ENCODE data around the gene BIN1.

Gene BIN1

DNA sequence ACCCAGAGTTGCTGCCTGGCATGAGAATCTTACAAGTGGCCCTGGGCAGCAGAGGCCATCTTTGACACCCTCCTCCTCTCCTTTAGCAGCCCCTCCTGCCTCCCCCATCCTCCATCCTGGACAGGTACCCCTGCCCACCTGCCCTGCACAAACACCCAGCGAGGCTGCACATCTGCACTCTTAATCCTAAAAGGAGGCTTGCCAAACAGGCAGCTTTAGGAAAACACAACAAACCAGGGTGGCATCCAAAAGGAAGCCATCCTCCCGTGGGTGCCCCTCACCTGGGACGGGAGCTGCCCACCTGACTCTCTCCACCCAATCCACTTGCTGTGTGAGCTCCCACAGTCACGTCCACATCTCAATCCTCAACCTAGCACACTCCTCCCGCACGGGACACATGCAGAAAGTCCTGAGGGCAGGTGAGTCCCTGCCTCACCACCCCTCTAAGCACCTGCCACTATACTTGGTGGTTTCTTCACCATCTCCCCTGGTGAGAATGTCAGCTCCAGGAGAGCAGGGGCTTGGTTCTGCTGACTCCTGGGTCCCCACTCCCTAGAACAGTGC, 5.8 kb downstream of the BIN1 start:
- no peaks in the 10 kb centered on the region for H3K9me3 Mint-ChIP-seq
- no peaks in the 10 kb centered on the region for H3K36me3 Mint-ChIP-seq
- H3K27ac Mint-ChIP-seq = peak overlapping the region; percentile 5
- no peak for DNase-seq (ENCODE audit: low spot score in 2 of 2)
- H3K4me3 Mint-ChIP-seq = no peak overlapping the region
- H3K4me1 Mint-ChIP-seq = peaks cover 6% of the 10 kb centered on the region
- ATAC-seq = no peak

- DNase-seq (ENCODE audit: low spot score in 2 of 2) = no peak
- Mint-ChIP-seq H3K4me1 (peaks cover 8% of the 10 kb centered on the region), H3K27ac (no peak overlapping the region), H3K9me3 (no peaks in the 10 kb centered on the region), H3K36me3 (no peaks in the 10 kb centered on the region), H3K4me3 (no peak overlapping the region)
- no peak for ATAC-seq
These were observed 6.5 kb downstream of the BIN1 start for GRCh38 chr2:127100251-127101047.

DNA sequence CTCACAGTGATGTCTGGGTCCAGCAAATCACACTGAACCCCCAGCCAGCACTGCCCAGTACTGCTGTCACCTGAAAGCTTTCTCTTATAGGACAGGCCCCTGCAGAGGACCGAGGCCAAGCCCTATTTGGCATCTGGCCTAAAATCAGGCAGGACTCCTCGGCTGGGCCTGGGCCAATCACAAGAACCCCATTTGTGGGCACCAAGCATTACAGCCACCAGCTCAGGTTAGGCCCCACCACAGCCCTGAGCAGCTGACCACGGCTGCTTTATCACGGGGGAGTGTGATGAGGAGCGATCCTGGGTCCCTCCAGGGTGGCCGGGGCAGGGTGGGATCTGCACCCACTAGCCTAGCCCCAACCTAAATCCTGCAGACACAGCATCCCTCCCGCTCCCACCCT, 8.2 kb downstream of the BIN1 start:
- H3K9me3 Mint-ChIP-seq = no peaks in the 10 kb centered on the region
- H3K4me3 Mint-ChIP-seq = no peak overlapping the region
- DNase-seq (ENCODE audit: low spot score in 2 of 2) (no peak), ATAC-seq (no peak)
- no peak overlapping the region for H3K27ac Mint-ChIP-seq
- peaks cover 8% of the 10 kb centered on the region for H3K4me1 Mint-ChIP-seq
- H3K36me3 Mint-ChIP-seq = no peaks in the 10 kb centered on the region

GRCh38 chr2:127097841-127098651, 8.9 kb downstream of the BIN1 start:
- Mint-ChIP-seq H3K4me3 (no peak overlapping the region), H3K9me3 (no peaks in the 10 kb centered on the region), H3K36me3 (no peaks in the 10 kb centered on the region), H3K27ac (no peak overlapping the region), H3K4me1 (peaks cover 8% of the 10 kb centered on the region)
- DNase-seq (ENCODE audit: low spot score in 2 of 2) = no peak
- no peak for ATAC-seq

DNA sequence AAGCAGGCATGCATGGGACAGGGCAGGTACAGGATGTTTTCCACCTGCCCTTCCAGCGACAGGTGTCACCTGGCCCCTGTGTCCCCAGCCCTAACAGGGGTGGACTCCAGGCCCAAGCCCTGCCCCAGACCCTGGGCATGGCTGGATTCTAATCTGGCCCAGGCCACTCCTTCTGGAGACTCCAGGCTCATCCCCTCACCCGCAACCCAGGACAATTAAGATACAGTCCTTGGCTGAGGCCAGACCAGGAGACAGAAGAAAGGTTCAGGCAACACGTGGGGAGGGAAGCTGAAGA, 9.5 kb downstream of the BIN1 start:
- peak; percentile 3 for ATAC-seq
- no peak overlapping the region for H3K4me3 Mint-ChIP-seq
- DNase-seq (ENCODE audit: low spot score in 2 of 2) = no peak
- H3K4me1 Mint-ChIP-seq = peaks cover 8% of the 10 kb centered on the region
- no peak overlapping the region for H3K27ac Mint-ChIP-seq
- H3K9me3 Mint-ChIP-seq = no peaks in the 10 kb centered on the region
- H3K36me3 Mint-ChIP-seq = no peaks in the 10 kb centered on the region

DNA sequence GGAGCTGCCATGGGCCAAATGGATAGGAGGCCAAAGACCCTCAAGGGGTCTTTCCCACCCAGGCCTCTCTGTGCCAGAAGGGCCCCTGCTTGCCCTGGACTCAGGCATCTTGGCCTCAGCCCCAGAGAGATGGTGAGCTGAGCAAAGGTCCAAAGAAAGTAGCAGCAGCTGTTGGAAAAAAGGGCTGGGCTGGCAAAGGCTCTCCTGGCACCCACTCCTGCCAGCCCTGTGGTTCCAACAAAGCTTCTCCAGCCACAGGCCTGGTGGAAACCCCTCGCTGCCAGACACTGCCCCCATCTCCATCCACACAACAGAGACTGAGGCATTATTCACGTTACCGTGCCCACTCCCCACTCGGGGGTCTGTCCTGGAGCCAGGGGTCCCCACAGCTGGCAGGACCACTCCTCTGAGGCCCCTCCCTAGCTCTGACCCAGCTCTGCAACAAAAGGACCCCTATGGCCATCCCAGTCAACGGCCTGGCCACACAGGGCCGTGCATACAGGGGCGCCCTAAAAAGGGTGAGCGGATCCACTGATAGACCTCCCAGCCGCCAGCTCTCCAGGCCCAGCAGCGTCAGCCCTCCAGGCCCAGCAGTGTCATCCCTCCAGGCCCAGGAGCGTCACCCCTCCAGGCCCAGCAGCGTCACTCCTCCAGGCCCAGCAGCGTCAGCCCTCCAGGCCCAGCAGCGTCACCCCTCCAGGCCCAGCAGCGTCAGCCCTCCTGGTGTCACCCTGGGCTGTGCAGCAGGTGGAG, 10.1 kb downstream of the BIN1 start:
- DNase-seq (ENCODE audit: low spot score in 2 of 2) = no peak
- no peak overlapping the region for H3K4me3 Mint-ChIP-seq
- no peaks in the 10 kb centered on the region for H3K36me3 Mint-ChIP-seq
- ATAC-seq = no peak
- peaks cover 8% of the 10 kb centered on the region for H3K4me1 Mint-ChIP-seq
- H3K27ac Mint-ChIP-seq = peak overlapping the region; percentile 61
- H3K9me3 Mint-ChIP-seq = no peaks in the 10 kb centered on the region

- H3K27ac Mint-ChIP-seq = peak overlapping the region; percentile 61
- no peak for DNase-seq (ENCODE audit: low spot score in 2 of 2)
- ATAC-seq = peak; percentile 51
- H3K9me3 Mint-ChIP-seq = no peaks in the 10 kb centered on the region
- H3K4me3 Mint-ChIP-seq = no peak overlapping the region
- peaks cover 8% of the 10 kb centered on the region for H3K4me1 Mint-ChIP-seq
- H3K36me3 Mint-ChIP-seq = no peaks in the 10 kb centered on the region
These were observed 10.7 kb downstream of the BIN1 start for GRCh38 chr2:127096280-127096679.

DNA sequence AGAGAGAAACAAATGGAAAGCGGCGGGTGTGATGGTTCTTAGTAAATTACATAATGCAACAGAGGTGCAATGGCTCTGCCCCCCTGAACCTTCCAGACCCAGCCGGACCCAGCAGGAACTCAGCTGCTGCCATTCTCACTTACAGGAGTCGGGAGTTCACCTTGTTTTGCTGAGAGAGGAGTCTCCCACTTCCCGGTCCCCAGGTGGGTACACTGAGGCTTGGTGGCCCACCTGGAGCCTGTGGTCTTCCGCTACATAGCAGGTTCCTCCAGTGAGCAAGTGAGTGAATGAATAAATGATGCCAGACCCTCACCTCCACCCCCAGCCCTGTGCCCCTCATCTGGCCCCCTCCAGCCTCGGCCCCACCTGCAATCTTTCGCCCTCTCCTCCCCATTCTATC, 11.2 kb downstream of the BIN1 start:
- ATAC-seq (no peak), DNase-seq (ENCODE audit: low spot score in 2 of 2) (no peak)
- Mint-ChIP-seq H3K9me3 (no peaks in the 10 kb centered on the region), H3K4me3 (no peak overlapping the region), H3K27ac (peak overlapping the region; percentile 61), H3K4me1 (peaks cover 8% of the 10 kb centered on the region), H3K36me3 (peaks cover 3% of the 10 kb centered on the region)

DNA sequence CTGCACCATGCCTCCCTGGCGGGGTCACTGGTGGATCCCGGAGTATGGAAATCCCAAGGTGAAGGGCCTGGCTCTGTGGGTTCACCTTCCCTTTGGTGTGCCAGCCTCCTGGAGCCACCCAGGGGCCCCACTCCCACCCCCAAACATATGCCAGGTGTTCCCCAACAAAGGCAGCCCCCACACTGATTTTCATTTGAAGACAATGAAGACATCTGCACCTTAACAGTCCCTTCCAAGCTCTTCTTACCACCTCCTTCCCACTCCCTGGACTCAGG, 11.7 kb downstream of the BIN1 start:
- DNase-seq (ENCODE audit: low spot score in 2 of 2) = no peak
- H3K4me3 Mint-ChIP-seq = no peak overlapping the region
- peaks cover 8% of the 10 kb centered on the region for H3K4me1 Mint-ChIP-seq
- peaks cover 6% of the 10 kb centered on the region for H3K36me3 Mint-ChIP-seq
- no peaks in the 10 kb centered on the region for H3K9me3 Mint-ChIP-seq
- H3K27ac Mint-ChIP-seq = no peak overlapping the region
- ATAC-seq = no peak

GRCh38 chr2:127094509-127095366, 12.2 kb downstream of the BIN1 start:
- Mint-ChIP-seq H3K36me3 (peaks cover 6% of the 10 kb centered on the region), H3K4me1 (peaks cover 8% of the 10 kb centered on the region), H3K4me3 (no peak overlapping the region), H3K9me3 (no peaks in the 10 kb centered on the region), H3K27ac (no peak overlapping the region)
- DNase-seq (ENCODE audit: low spot score in 2 of 2) (no peak), ATAC-seq (no peak)

DNA sequence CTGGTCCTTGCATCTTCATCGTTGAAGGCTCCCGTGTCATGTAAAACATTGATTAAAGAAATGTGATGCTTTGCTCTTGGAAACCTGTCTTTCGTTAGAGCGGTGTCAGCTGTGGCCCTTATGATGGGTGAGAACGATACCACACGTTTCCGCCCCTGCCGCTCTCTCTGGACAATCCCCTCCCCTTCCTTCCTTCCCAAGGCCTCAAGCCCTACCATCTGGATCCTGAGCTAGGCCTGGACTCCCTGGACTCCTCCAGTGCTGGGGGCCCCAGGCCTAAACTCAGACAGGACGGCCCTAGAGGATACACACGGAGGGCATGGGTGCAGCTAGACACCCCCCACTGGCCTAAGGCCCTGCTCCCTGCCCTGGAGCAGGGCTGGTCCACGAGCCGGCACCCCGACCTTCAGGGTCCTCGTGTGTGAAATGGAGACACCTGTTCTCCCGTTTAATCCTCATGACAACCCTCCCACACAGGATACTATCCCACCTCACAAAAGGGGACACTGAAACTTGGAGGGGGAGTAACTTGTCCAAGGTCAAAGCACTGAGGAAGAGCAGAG, 13.2 kb downstream of the BIN1 start:
- H3K27ac Mint-ChIP-seq = peak overlapping the region; percentile 18

GRCh38 chr2:127092901-127093516, 13.9 kb downstream of the BIN1 start:
- Mint-ChIP-seq H3K27ac (peak overlapping the region; percentile 18), H3K9me3 (no peaks in the 10 kb centered on the region), H3K4me1 (peaks cover 8% of the 10 kb centered on the region), H3K4me3 (no peak overlapping the region), H3K36me3 (peaks cover 6% of the 10 kb centered on the region)
- no peak for DNase-seq (ENCODE audit: low spot score in 2 of 2)
- no peak for ATAC-seq

More for the DNA sequence above, 13.2 kb downstream of the BIN1 start:
- ATAC-seq (no peak), DNase-seq (ENCODE audit: low spot score in 2 of 2) (no peak)
- Mint-ChIP-seq H3K9me3 (no peaks in the 10 kb centered on the region), H3K36me3 (peaks cover 6% of the 10 kb centered on the region), H3K4me3 (no peak overlapping the region), H3K4me1 (peaks cover 8% of the 10 kb centered on the region)

GRCh38 chr2:127092306-127092705, 14.6 kb downstream of the BIN1 start:
- H3K4me3 Mint-ChIP-seq = no peak overlapping the region
- DNase-seq (ENCODE audit: low spot score in 2 of 2) (no peak), ATAC-seq (no peak)
- no peaks in the 10 kb centered on the region for H3K9me3 Mint-ChIP-seq
- peaks cover 8% of the 10 kb centered on the region for H3K4me1 Mint-ChIP-seq
- no peak overlapping the region for H3K27ac Mint-ChIP-seq
- H3K36me3 Mint-ChIP-seq = peaks cover 6% of the 10 kb centered on the region

- H3K9me3 Mint-ChIP-seq = no peaks in the 10 kb centered on the region
- peaks cover 6% of the 10 kb centered on the region for H3K36me3 Mint-ChIP-seq
- H3K27ac Mint-ChIP-seq = no peak overlapping the region
- H3K4me3 Mint-ChIP-seq = no peak overlapping the region
- no peak for DNase-seq (ENCODE audit: low spot score in 2 of 2)
- no peak for ATAC-seq
- H3K4me1 Mint-ChIP-seq = peaks cover 10% of the 10 kb centered on the region
These were observed 15.1 kb downstream of the BIN1 start for GRCh38 chr2:127091886-127092285.

Data from stimulated activated effector memory CD8-positive, alpha-beta T cell treated with anti-CD3 and anti-CD28 coated beads, Interleukin-12 subunit alpha, Interleukin-12 subunit beta, amount 100 ng/mL, for 72 hours (primary cell).